Duodenal mucosa (tissue), 2 donors: Measurements from ENCODE around the gene CAPZB.

Experiments
- H3K27ac ChIP-seq: one replicate; pipeline ENCODE4 v1.7.0; 2013; ENCODE audit warnings: low read depth, low read length
- H3K27me3 ChIP-seq, 2 donors: one replicate each; pipeline ENCODE4 v1.7.0; 2013; ENCODE audit warnings: low read length in 2 of 2, control low read depth in 1 of 2; ENCODE audit not compliant: insufficient read depth in 2 of 2, control insufficient read depth in 1 of 2
- H3K36me3 ChIP-seq, 2 donors: one replicate each; pipeline ENCODE4 v1.7.0; 2013; ENCODE audit warnings: low read length in 2 of 2, control low read depth in 1 of 2; ENCODE audit not compliant: insufficient read depth in 2 of 2, control insufficient read depth in 1 of 2
- H3K4me1 ChIP-seq, 2 donors: one replicate each; pipeline ENCODE4 v1.7.0; 2013; ENCODE audit warnings: low read length in 2 of 2, control low read depth in 1 of 2; ENCODE audit not compliant: insufficient read depth in 2 of 2, control insufficient read depth in 1 of 2
- H3K4me3 ChIP-seq, 2 donors: one replicate each; pipeline ENCODE4 v1.7.0; 2013; ENCODE audit warnings: low read length in 2 of 2, low read depth in 1 of 2
- H3K9ac ChIP-seq, 2 donors: one replicate each; pipeline ENCODE4 v1.7.0; 2013; ENCODE audit warnings: low read length in 2 of 2, low read depth in 1 of 2
- H3K9me3 ChIP-seq, 2 donors: one replicate each; pipeline ENCODE4 v1.7.0; 2013; ENCODE audit warnings: low read length in 2 of 2, control low read depth in 1 of 2; ENCODE audit not compliant: control insufficient read depth in 1 of 2

CAPZB gene

DNA sequence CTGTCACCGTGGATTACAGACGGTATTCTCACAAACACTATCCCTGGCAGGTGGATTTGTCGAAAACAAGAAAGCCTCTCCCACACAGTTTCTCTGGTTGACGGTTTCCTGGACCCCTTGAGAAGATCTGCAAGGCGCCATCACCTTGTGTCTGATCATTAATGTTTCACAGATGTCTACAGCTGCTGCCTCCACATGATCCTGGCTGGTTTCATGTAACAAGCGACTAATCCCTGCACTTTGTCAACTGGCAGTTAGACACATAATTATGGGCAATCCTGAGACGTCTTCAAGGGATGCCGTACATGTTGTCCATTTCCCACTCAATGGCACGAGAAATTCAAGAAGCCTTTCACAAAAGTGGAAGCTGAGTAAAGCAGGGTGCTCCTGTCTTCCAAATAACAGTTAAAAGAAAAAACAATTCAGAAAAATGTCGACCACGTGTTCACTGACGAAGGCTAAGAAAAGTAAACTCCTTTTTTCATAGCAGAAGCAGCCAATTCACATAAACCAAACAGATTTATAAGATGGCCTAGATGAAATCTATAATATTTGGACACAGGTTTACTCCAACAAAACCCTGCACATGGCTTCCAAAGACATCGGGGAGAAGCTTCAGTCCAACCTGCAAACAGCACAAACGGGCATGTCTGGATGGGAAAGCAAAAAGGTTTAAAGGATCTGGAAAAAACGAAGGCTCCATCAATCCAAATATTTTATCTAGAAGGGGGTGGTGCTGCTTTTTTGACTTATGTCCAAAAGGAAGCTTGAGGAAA is 52.2 kb downstream of the CAPZB start:
- Histone ChIP-seq H3K4me1 (peaks cover 58 to 61% of the 10 kb centered on the region in 2 donors), H3K36me3 (peaks cover 0 to 15% of the 10 kb centered on the region in 2 donors), H3K9ac (no peak overlapping the region), H3K27me3 (no peaks in the 10 kb centered on the region), H3K9me3 (no peaks in the 10 kb centered on the region), H3K4me3 (no peak overlapping the region), H3K27ac (no peak overlapping the region)

DNA sequence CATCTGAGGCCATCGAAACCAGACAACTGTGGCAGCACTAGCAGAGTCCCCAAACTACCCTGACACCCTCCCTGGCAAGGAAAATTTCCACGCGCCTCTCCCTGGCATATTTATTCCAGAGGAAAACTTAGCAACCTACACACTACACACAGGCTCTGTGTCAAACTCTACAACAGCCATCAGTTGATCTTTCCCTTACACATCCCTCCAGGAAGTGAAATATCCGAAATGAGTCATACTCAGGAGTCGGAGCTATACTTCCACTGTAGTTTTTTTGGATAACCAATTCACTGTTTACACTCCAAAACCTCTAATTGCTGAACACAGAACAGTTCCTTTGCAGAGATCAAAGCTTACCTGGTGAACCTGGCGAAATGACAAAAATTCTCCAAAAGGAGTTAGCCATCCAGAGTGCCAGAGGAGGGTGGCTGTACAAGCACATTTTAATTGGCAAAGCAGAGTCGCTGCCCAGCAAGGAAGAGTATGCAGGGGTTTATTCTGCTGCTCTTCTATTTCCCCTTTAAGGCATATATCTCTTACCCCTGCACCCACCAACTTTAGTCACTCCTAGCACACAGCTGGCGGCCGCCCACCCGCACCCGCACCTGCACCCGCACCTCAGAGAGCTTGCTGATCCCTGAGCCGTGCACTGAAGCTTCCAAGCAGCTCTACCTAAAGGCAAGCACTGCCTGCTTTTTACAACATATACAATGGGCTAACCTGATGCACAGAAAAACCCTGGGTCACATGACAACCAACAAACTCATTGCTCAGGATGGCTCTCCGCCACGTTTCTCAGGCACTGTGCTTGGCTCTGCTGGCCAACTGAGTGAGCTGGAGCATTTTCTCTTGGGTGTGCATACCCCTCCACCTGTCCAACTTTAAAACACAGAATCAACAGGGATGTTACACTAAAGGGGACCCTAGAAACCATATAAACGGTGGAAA is 54.9 kb downstream of the CAPZB start:
- H3K9ac ChIP-seq = no peak overlapping the region
- peaks cover 49 to 50% of the 10 kb centered on the region in 2 donors for H3K4me1 ChIP-seq
- H3K27ac ChIP-seq = peak overlapping the region; percentile 44
- peaks cover 0 to 5% of the 10 kb centered on the region in 2 donors for H3K36me3 ChIP-seq
- no peaks in the 10 kb centered on the region for H3K9me3 ChIP-seq
- peak overlapping the region in 1 of 2 donors; percentile 13 for H3K4me3 ChIP-seq
- no peaks in the 10 kb centered on the region for H3K27me3 ChIP-seq

DNA sequence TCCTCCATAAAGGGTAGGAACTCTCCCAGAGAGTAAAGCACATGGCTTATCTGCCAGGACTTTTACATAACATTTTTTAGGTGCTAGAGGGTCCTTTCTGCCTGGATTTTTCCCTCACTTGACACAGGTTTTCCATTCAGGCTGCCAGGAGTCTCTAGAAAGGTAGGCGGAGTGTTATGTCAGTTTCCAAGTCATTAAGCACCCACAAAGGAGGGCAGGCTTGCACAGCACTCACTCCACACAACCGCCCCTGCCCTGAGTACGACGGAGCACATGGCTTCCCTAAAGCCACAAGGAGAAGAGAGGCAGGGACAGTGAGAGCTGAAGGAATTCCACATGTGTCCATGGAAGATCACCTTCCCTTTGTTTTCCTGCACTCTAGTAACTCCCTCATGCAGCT is 55.7 kb downstream of the CAPZB start:
- H3K4me3 ChIP-seq = peak overlapping the region in 1 of 2 donors; percentile 13
- H3K27me3 ChIP-seq = no peaks in the 10 kb centered on the region
- H3K36me3 ChIP-seq = peaks cover 0 to 5% of the 10 kb centered on the region in 2 donors
- peak overlapping the region; percentile 44 for H3K27ac ChIP-seq
- no peaks in the 10 kb centered on the region for H3K9me3 ChIP-seq
- no peak overlapping the region for H3K9ac ChIP-seq
- peaks cover 52 to 53% of the 10 kb centered on the region in 2 donors for H3K4me1 ChIP-seq

DNA sequence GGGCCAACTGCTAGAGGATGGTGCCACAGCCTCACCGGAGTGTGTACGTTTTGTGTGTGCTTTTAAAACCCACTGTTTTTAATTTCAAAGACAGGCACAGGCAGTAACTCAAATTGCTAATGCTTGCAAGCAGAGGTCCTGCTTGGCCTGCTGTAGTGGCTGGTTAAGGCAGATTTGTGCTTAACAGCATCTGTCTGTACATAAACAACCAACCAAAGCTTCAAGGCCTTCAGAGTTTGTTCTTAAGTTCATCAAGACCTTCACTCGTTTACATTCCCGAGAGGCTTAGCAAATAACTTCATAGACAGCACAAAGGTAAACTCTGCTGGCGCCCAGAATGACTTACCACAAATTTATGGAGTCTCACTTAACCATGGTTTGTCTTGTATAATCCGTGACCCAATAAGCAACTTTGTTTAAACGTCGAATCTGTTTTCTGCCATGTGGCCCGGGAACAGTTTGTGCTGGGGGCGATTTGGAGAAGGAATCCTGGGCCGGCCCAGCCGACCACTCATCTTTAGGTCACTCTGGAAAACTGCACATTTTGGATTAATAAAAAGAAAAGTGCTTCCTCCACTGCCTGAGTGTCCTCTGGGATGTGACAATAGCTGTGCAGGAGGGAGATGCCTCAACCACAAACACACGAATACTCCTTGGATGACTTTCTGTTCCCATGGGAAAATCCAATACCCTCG is 58.1 kb downstream of the CAPZB start:
- Histone ChIP-seq H3K4me3 (no peak overlapping the region), H3K9me3 (no peaks in the 10 kb centered on the region), H3K9ac (no peak overlapping the region), H3K27ac (peak overlapping the region; percentile 65), H3K36me3 (peaks cover 0 to 5% of the 10 kb centered on the region in 2 donors), H3K4me1 (peaks cover 47% of the 10 kb centered on the region in 2 donors), H3K27me3 (no peaks in the 10 kb centered on the region)

DNA sequence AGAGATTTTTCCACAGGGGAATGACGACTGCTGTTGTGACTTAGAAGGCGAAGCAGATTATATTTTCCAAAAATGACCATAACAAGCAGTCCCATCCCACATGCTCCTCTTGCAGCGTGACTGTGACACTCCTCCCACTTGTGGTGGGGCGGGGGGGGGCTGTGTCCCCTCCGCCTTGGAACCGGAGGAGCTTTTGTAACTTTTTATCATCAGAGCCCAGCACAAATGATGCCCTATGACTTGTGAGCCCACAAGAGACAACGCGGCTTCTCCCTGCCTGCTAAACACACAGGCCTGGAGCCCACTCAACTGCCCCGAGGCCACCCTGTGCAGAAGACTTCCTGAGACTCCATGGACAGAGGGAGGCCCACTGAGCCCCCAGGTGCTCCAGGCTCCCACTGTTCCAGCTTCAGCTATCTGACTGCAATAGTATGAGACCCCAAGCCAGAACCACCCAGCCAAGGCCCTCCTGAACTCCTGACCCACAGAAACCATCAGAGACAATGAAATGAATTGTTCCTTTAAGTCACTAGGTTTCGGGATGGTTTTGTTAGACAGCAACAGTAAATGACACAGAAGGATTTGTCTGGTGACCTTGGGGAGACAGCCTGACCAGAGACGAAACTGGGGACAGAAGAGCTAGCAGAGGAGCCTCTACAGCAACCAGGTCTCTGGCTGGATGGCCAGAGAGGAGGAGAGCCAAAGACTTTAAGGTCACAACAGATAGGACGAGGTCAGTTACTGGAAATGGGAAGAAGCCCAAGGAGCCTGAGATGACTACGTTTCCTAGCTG is 58.8 kb downstream of the CAPZB start:
- peaks cover 47% of the 10 kb centered on the region in 2 donors for H3K4me1 ChIP-seq
- peak overlapping the region; percentile 65 for H3K27ac ChIP-seq
- no peak overlapping the region for H3K9ac ChIP-seq
- peaks cover 0 to 5% of the 10 kb centered on the region in 2 donors for H3K36me3 ChIP-seq
- no peaks in the 10 kb centered on the region for H3K27me3 ChIP-seq
- no peaks in the 10 kb centered on the region for H3K9me3 ChIP-seq
- H3K4me3 ChIP-seq = no peak overlapping the region

DNA sequence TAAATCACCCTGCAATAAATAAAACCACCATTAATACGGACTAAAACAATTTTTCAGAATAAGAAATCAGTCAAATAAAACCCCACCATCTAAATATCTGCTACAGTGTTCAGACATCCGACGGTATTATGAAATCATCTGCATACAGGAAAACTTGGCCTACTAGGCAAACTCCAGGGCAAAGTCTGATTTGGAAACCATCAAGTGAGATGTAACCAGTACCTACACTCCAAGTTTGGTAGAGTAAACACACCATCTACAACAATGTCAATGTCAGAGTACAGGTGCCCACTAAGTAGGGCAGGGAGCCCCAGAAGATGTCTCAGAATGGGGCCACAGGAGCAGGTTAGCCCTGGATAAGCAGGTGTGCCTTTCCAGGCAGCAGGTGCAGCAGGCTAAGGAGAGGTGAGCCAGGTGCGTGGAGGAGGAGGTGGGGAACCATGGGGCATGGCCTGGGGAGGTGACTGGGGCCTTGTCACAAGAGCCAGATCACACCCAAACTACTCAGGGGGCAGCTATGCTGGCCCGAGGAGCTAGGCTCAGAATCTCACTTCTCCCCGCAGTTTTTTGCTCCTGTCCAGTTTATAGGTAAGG is 59.6 kb downstream of the CAPZB start:
- Histone ChIP-seq H3K27me3 (no peaks in the 10 kb centered on the region), H3K4me3 (peak overlapping the region in 1 of 2 donors; percentile 41), H3K27ac (peak overlapping the region; percentile 60), H3K4me1 (peaks cover 45 to 46% of the 10 kb centered on the region in 2 donors), H3K36me3 (peaks cover 0 to 5% of the 10 kb centered on the region in 2 donors), H3K9me3 (no peaks in the 10 kb centered on the region), H3K9ac (no peak overlapping the region)

DNA sequence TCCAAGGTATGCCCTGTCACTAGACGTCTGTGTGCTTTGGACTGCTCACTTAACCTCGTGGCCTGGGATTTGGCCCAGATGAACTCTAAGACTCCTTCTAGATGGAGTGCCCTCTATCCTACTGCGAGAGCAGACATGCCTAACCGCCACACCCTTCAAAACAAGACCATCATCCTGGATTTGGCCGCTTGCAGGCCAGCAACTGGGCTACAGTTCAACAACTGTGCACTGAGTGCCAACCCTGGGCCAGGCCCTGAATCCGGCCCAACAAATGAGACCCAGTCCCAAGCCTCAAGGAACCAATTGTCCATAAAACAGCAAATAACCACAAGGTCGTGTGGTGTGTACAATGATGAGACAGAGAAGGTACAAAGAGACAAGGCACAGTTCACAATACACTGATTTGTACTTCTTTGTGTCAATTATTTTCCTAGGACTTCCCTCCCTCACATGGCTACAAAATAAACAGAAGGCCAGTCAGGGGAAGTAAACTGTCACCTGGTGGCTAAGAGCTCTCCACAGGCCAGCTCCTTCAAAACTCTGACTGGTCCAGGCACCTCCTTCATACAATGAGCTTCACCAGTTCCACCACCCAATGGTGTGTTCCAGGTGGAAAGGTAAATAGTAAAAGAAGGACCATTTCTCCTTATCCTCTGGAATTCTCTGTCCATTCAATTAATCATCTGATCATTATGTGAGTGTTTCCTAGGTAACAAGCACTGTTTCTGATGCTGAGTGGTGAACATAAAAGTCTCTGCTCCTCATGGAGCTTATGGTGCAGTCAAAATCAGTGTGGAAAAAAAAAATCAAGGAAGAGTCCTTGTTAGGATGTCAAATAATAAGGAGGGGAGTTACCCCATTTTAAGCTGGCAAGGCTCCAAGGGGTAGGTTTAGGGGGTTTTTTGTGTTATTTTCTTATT is 60.4 kb downstream of the CAPZB start:
- Histone ChIP-seq H3K9ac (no peak overlapping the region), H3K36me3 (peaks cover 0 to 7% of the 10 kb centered on the region in 2 donors), H3K4me1 (peaks cover 37 to 38% of the 10 kb centered on the region in 2 donors), H3K27me3 (no peaks in the 10 kb centered on the region), H3K27ac (peak overlapping the region; percentile 44), H3K9me3 (no peaks in the 10 kb centered on the region), H3K4me3 (no peak overlapping the region)

DNA sequence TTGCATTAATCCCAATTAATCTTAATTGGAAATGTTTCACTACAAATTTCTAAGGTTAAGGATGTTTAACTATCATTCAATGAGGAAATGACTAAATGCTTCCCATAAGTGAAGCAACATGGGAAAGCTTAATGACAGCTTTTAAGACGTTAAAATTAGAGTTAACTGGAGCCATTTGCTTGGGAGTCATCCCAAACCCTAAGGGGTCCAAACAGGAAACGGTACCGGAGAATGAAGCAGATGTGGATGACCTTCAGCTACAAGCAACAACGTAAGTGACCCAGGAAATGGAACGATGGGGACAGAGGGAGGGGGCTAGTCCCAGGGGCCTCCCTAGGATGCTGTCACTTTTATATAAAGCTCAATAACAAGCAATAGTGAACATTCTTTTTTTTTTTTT is 62.2 kb downstream of the CAPZB start:
- H3K4me1 ChIP-seq = peaks cover 29 to 33% of the 10 kb centered on the region in 2 donors

More for the DNA sequence above, 62.2 kb downstream of the CAPZB start:
- H3K27ac ChIP-seq = no peak overlapping the region
- no peak overlapping the region for H3K4me3 ChIP-seq
- H3K36me3 ChIP-seq = peaks cover 5 to 23% of the 10 kb centered on the region in 2 donors
- H3K9me3 ChIP-seq = no peaks in the 10 kb centered on the region
- H3K9ac ChIP-seq = no peak overlapping the region
- H3K27me3 ChIP-seq = no peaks in the 10 kb centered on the region
